HL-60 (cell line): ENCODE results near the gene CIC.

ENCODE experiments used
- POLR2AphosphoS5 ChIP-seq: IDR thresholded peaks from 2 replicates; pipeline ENCODE4 v1.6.1; 2012; ENCODE audit warnings: low read depth
- TF ChIP-seq, protein P1 (sequence below): IDR thresholded peaks from one replicate; pipeline ENCODE4 v1.5.1; 2011; ENCODE audit warnings: low read length, control low read depth, inconsistent platforms; ENCODE audit not compliant: insufficient read depth

DNA sequence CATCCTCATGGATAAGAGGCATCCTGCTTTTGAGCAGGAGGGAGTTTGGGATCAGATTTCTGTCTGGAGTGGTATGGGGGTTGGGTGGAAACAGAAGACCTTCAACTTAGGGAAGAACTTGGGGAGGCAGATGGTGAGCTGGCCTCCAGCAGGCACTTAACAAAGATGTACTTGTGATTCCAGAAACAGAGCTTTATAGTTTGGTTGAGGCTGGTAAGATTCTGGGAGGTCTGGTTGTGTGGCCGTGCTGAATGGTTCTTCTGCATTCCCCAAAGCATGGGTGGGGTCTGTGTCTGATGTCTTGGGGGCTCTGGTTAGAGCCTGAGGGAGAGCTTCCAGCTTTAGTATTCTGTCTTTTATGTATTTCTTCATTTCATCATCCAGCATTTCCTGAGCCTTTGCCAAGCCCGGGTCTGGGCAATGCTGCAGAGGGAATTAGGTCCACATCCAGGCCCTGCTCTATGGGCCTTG lies 61.2 kb downstream of the CIC start:
- TF ChIP-seq, protein P1, sequence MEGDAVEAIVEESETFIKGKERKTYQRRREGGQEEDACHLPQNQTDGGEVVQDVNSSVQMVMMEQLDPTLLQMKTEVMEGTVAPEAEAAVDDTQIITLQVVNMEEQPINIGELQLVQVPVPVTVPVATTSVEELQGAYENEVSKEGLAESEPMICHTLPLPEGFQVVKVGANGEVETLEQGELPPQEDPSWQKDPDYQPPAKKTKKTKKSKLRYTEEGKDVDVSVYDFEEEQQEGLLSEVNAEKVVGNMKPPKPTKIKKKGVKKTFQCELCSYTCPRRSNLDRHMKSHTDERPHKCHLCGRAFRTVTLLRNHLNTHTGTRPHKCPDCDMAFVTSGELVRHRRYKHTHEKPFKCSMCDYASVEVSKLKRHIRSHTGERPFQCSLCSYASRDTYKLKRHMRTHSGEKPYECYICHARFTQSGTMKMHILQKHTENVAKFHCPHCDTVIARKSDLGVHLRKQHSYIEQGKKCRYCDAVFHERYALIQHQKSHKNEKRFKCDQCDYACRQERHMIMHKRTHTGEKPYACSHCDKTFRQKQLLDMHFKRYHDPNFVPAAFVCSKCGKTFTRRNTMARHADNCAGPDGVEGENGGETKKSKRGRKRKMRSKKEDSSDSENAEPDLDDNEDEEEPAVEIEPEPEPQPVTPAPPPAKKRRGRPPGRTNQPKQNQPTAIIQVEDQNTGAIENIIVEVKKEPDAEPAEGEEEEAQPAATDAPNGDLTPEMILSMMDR, result no peak
- TF ChIP-seq POLR2AphosphoS5, result no peak
